Testis (tissue), 2 donors: ENCODE data around the gene BCL6B.

Source experiments
- CTCF ChIP-seq, 3 experiments: fragments of 450-650 bp in 2 of 3; fragments of 200-600 bp in 1 of 3; sonication (generic) in 1 of 3; IDR thresholded peaks; one replicate each; pipeline ENCODE4 v1.5.1; 2016 to 2019; ENCODE audit warnings: antibody characterized with exemption in 3 of 3, mild to moderate bottlenecking in 2 of 3, moderate library complexity in 1 of 3
- POLR2A ChIP-seq: fragments of 450-650 bp; IDR thresholded peaks from one replicate; pipeline ENCODE4 v1.6.1; 2017; ENCODE audit warnings: antibody characterized with exemption, mild to moderate bottlenecking, moderate library complexity

- no peak for TF ChIP-seq CTCF (IDR thresholded peaks at IDR 0.05)
- TF ChIP-seq POLR2A, result no peak
Observed at GRCh38 chr17:7007143-7007542, 15.7 kb upstream of the BCL6B start.
